Activated CD8-positive, alpha-beta T cell treated with anti-CD3 and anti-CD28 coated beads for 36 hours (primary cell): ENCODE results near the gene IMPG1. TPM values are rescaled to one million over a fixed set of nuclear protein-coding genes. Genes with fewer than 3 reads are reported as not detected.

Experiments used
- ATAC-seq: fragments of 200-7000 bp; cut with Tn5 transposase; one replicate; pipeline ENCODE4 v1.10.0; 2021; ENCODE audit warnings: mild to moderate bottlenecking, moderate library complexity
- CTCF ChIA-PET: fragments of 350-600 bp; sonication (Branson Sonifier 250); formaldehyde crosslinking; loops from one replicate; lab custom pipeline; 2021; ENCODE audit warnings: antibody characterized with exemption; lab: Charles Lee
- POLR2A ChIA-PET: fragments of 350-600 bp; sonication (Branson Sonifier 250); formaldehyde crosslinking; loops from one replicate; lab custom pipeline; 2021; ENCODE audit warnings: antibody characterized with exemption; lab: Charles Lee
- DNase-seq: peaks from one replicate; pipeline ENCODE4 v3.0.0-alpha.2; 2020
- H3K27ac Mint-ChIP-seq: one replicate; pipeline ENCODE4 v1.8.0; 2021; ENCODE audit warnings: mild to moderate bottlenecking, mixed read lengths
- H3K27me3 Mint-ChIP-seq: one replicate; pipeline ENCODE4 v1.8.0; 2021; ENCODE audit warnings: mixed read lengths
- H3K36me3 Mint-ChIP-seq: one replicate; pipeline ENCODE4 v1.8.0; 2021; ENCODE audit warnings: low read depth, mixed read lengths
- H3K4me1 Mint-ChIP-seq: one replicate; pipeline ENCODE4 v1.8.0; 2021; ENCODE audit warnings: low read depth, mixed read lengths
- H3K4me3 Mint-ChIP-seq: one replicate; pipeline ENCODE4 v1.8.0; 2021; ENCODE audit warnings: mild to moderate bottlenecking, moderate library complexity, mixed read lengths
- H3K9me3 Mint-ChIP-seq: one replicate; pipeline ENCODE4 v1.8.0; 2021; ENCODE audit warnings: mixed read lengths
- intact Hi-C: fragments of 100-400 bp; cut with micrococcal nuclease; formaldehyde crosslinking; loops from one replicate; pipeline ENCODE4 v1.10.0; 2022
- total RNA-seq, 2 experiments: library from RNA; stranded (reverse); gene quantifications; one replicate each; pipeline ENCODE4 v1.2.3, GENCODE V29; 2021
- TF ChIP-seq, protein P1 (sequence below): fragments of 200-600 bp; IDR thresholded peaks from one replicate; pipeline ENCODE4 v1.8.0; 2022; ENCODE audit warnings: antibody characterized with exemption, mild to moderate bottlenecking

The IMPG1 gene, protein sequence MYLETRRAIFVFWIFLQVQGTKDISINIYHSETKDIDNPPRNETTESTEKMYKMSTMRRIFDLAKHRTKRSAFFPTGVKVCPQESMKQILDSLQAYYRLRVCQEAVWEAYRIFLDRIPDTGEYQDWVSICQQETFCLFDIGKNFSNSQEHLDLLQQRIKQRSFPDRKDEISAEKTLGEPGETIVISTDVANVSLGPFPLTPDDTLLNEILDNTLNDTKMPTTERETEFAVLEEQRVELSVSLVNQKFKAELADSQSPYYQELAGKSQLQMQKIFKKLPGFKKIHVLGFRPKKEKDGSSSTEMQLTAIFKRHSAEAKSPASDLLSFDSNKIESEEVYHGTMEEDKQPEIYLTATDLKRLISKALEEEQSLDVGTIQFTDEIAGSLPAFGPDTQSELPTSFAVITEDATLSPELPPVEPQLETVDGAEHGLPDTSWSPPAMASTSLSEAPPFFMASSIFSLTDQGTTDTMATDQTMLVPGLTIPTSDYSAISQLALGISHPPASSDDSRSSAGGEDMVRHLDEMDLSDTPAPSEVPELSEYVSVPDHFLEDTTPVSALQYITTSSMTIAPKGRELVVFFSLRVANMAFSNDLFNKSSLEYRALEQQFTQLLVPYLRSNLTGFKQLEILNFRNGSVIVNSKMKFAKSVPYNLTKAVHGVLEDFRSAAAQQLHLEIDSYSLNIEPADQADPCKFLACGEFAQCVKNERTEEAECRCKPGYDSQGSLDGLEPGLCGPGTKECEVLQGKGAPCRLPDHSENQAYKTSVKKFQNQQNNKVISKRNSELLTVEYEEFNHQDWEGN
- total RNA-seq, result not detected

DNA sequence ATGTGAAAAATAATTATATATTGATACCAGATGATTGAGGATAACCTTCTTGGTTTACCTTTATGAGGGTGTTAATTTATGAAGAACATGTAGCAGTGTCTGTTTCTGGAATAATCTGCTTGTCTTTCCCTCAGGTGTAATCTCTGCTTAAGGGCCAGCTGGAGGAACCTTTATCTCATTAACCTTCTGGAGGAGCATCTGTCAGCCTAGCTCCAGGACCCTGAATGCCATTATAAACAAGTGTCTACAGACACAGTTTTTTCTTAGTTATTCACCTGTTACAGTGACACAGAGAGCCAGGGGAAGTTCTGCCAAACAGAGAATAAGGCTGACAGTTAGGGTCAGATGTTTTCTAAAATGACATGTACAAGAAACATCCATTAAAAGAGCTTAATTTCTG, at the start of gene IMPG1:
Gene IMPG1 (minus strand): TSS at position 101 of the 400 bp plus-strand sequence. CDS start 174 bp downstream, outside the sequence.
- ChIA-PET POLR2A (no interaction called here), CTCF (no interaction called here)
- Mint-ChIP-seq H3K36me3 (no peaks in the 10 kb centered on the region), H3K4me3 (no peak within 1 kb of the TSS), H3K4me1 (no peaks in the 10 kb centered on the region), H3K27ac (no peak within 1 kb of the TSS), H3K27me3 (no peaks in the 10 kb centered on the region), H3K9me3 (peaks cover 7% of the 10 kb centered on the region)
- ATAC-seq (no peak), DNase-seq (no peak)
- TF ChIP-seq, protein P1, sequence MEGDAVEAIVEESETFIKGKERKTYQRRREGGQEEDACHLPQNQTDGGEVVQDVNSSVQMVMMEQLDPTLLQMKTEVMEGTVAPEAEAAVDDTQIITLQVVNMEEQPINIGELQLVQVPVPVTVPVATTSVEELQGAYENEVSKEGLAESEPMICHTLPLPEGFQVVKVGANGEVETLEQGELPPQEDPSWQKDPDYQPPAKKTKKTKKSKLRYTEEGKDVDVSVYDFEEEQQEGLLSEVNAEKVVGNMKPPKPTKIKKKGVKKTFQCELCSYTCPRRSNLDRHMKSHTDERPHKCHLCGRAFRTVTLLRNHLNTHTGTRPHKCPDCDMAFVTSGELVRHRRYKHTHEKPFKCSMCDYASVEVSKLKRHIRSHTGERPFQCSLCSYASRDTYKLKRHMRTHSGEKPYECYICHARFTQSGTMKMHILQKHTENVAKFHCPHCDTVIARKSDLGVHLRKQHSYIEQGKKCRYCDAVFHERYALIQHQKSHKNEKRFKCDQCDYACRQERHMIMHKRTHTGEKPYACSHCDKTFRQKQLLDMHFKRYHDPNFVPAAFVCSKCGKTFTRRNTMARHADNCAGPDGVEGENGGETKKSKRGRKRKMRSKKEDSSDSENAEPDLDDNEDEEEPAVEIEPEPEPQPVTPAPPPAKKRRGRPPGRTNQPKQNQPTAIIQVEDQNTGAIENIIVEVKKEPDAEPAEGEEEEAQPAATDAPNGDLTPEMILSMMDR, result no peak
- intact Hi-C loops, result no loop called here

DNA sequence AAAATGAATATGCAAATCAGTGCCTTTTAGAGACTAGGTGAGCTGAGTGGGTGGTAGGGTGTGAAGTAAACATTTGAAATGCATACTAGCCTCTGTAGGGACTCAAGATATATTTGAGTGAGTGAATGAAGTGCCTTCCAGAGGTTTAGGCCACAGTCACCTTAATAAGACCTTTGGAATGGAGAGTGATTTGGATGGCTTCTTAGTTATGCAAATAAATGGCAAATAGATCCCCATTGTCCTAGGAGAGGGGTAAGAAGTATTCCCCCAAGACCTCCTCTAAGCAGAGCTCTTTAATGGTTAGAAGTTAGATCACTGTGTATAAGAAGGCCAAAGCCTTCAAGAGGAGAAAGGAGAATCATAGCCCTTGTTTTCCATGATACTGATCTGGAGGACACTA, 47.8 kb upstream of the IMPG1 start:
- peaks cover 1% of the 10 kb centered on the region for H3K9me3 Mint-ChIP-seq
- POLR2A ChIA-PET, result no interaction called here
- DNase-seq, result no peak

DNA sequence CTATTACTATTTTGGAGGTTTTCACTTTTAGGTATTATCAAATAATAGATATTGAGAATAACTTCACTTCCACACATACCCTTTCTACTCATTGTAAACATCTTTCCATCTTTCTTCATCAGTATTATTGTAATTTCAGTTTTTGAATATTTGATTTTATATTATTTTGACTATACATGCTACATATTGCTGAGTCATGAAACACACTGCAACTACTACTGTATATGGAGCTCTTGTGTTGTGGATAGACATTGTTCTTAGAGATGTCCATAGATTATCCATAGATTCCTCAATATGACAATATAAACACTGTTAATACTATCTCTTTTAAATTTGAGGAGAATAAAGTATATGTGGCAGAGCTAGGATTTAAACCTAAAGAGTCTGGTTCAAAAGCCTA, 819 bp upstream of the IMPG1 start:
- CTCF ChIA-PET, result no interaction called here
- no peak overlapping the region for H3K4me3 Mint-ChIP-seq

More for the DNA sequence above, 47.8 kb upstream of the IMPG1 start:
- CTCF ChIA-PET, result no interaction called here
- H3K4me3 Mint-ChIP-seq, result no peak overlapping the region
- H3K36me3 Mint-ChIP-seq, result no peaks in the 10 kb centered on the region
- intact Hi-C loops, result no loop called here
- H3K27ac Mint-ChIP-seq, result no peak overlapping the region
- no peaks in the 10 kb centered on the region for H3K4me1 Mint-ChIP-seq
- H3K27me3 Mint-ChIP-seq, result no peaks in the 10 kb centered on the region
- TF ChIP-seq, protein P1, result no peak
- no peak for ATAC-seq

DNA sequence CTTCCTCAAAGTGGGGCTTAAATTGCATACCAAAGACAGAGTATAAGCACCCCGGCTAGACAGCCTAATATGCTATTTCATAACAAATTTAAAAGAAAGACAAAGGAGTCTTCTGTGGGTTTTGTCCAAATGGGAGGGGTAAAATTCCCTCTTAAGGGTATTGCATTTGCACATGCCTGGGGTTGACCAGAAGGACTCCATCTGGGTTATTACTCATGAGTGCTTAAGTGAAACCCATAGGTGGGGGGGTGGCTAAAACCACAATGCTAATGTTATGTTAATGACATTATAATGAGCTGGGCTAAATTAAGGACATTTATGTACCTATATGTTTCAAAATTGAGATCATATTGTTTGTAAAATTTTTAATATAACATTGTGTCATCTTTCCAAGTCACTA, 15.0 kb downstream of the IMPG1 start:
- peaks cover 4% of the 10 kb centered on the region for H3K9me3 Mint-ChIP-seq
- DNase-seq, result no peak
- intact Hi-C loops, result no loop called here
- H3K27me3 Mint-ChIP-seq, result no peaks in the 10 kb centered on the region
- ChIA-PET POLR2A (no interaction called here), CTCF (no interaction called here)
- no peak for ATAC-seq
- H3K4me1 Mint-ChIP-seq, result no peaks in the 10 kb centered on the region
- H3K36me3 Mint-ChIP-seq, result no peaks in the 10 kb centered on the region
- no peak overlapping the region for H3K27ac Mint-ChIP-seq
- no peak overlapping the region for H3K4me3 Mint-ChIP-seq
- TF ChIP-seq, protein P1, result no peak

More for the DNA sequence above, 819 bp upstream of the IMPG1 start:
- DNase-seq (no peak), ATAC-seq (no peak)
- TF ChIP-seq, protein P1, result no peak
- Mint-ChIP-seq H3K4me1 (no peaks in the 10 kb centered on the region), H3K27me3 (no peaks in the 10 kb centered on the region), H3K36me3 (no peaks in the 10 kb centered on the region), H3K27ac (no peak overlapping the region), H3K9me3 (peaks cover 6% of the 10 kb centered on the region)
- POLR2A ChIA-PET, result no interaction called here
- intact Hi-C loops, result no loop called here

DNA sequence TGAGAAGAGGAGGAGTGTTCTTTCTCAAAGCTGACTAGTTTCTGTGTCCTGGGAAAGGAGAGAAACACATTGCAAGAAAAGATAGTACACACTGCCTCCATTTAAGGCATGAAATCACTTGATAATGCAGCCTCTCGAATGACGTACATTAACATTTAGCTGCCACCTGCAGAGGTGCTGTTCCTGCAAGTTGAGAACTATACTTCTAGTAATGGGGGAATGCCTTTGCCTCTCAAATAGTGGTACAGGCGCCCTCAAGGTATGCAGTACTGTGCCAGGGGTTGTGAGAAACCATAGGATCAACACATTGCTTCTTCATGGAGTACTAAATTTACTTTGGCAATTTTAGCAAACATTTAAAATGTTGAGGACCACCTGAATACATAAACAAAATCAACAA, 20.1 kb downstream of the IMPG1 start:
- no peaks in the 10 kb centered on the region for H3K27me3 Mint-ChIP-seq
- intact Hi-C loops, result no loop called here
- H3K27ac Mint-ChIP-seq, result no peak overlapping the region
- no peaks in the 10 kb centered on the region for H3K36me3 Mint-ChIP-seq
- DNase-seq (no peak), ATAC-seq (no peak)
- ChIA-PET POLR2A (no interaction called here), CTCF (no interaction called here)
- no peak overlapping the region for H3K4me3 Mint-ChIP-seq
- peaks cover 9% of the 10 kb centered on the region for H3K9me3 Mint-ChIP-seq
- H3K4me1 Mint-ChIP-seq, result no peaks in the 10 kb centered on the region
- TF ChIP-seq, protein P1, result no peak
